AG09309 (cell line): ENCODE measurements around the gene OLFM1.

Source experiments
- DNase-seq: peaks from one replicate; pipeline ENCODE4 v3.0.0-alpha.2; 2010; ENCODE audit warnings: low read depth
- H3K4me3 ChIP-seq: 2 replicates; pipeline ENCODE4 v1.5.1; 2011; ENCODE audit warnings: mild to moderate bottlenecking, low read depth, low read length, moderate library complexity; ENCODE audit not compliant: control insufficient read depth
- TF ChIP-seq, protein P1 (sequence below): IDR thresholded peaks from 2 replicates; pipeline ENCODE4 v1.5.1; 2011; ENCODE audit warnings: mild to moderate bottlenecking, low read depth, low read length, inconsistent platforms; ENCODE audit not compliant: insufficient read depth, control insufficient read depth; ENCODE audit errors: missing control alignments

Gene OLFM1

DNA sequence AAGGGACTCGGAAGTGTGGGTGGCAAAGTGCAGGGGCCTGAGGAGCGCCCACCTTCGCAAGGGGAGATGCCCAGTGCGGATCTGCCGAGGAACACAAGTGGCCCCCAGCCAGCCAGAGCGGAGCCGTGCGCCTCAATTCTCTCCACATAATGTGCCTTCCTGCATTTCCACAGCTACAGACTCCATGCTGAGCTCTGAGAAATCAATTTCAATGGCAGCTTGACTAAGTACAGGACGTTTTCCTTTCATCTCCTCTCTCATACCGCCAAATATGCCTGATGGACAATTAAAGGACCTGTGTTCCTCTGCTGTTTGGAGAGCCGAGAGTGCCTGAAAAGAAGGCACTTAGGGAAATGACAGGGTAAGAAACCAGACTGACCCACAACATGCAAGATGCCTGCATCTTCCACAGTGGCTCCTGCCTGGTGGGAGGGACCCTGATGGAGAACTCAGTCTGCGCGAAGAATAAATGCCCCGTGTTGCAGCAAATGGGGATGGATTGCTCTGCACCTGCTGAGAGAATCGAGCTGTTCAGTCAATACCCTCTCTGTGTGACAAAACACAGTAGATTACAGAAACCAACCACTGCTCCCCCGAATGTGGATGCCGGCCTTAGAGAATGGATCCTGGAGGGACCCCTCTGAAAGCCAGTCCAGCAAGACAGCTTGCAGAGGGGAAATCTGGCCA lies 38.6 kb upstream of the OLFM1 start:
- DNase-seq = no peak
- H3K4me3 ChIP-seq = no peak overlapping the region
- TF ChIP-seq, protein P1, sequence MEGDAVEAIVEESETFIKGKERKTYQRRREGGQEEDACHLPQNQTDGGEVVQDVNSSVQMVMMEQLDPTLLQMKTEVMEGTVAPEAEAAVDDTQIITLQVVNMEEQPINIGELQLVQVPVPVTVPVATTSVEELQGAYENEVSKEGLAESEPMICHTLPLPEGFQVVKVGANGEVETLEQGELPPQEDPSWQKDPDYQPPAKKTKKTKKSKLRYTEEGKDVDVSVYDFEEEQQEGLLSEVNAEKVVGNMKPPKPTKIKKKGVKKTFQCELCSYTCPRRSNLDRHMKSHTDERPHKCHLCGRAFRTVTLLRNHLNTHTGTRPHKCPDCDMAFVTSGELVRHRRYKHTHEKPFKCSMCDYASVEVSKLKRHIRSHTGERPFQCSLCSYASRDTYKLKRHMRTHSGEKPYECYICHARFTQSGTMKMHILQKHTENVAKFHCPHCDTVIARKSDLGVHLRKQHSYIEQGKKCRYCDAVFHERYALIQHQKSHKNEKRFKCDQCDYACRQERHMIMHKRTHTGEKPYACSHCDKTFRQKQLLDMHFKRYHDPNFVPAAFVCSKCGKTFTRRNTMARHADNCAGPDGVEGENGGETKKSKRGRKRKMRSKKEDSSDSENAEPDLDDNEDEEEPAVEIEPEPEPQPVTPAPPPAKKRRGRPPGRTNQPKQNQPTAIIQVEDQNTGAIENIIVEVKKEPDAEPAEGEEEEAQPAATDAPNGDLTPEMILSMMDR = no peak

DNA sequence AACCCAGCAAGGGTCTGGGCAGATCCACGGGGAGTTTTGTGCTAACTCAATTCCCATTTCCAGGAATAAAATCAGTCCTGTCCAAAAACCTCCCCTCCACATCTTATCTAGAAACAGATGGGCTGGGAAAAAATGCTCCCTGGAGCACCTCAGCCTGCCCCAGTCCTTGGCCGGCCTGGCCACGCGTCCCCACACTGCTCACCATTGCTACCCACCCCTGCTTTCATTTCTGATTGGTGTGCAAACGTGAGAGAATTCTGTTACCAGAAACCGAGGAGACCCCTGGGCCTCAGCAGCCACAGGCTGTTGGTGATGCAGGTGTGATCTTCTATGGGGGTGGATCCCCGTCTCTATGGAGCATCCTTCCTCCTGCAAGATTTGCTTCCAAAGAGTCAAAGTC lies 38.0 kb upstream of the OLFM1 start:
- H3K4me3 ChIP-seq = no peak overlapping the region
- no peak for DNase-seq
- TF ChIP-seq, protein P1 = no peak

DNA sequence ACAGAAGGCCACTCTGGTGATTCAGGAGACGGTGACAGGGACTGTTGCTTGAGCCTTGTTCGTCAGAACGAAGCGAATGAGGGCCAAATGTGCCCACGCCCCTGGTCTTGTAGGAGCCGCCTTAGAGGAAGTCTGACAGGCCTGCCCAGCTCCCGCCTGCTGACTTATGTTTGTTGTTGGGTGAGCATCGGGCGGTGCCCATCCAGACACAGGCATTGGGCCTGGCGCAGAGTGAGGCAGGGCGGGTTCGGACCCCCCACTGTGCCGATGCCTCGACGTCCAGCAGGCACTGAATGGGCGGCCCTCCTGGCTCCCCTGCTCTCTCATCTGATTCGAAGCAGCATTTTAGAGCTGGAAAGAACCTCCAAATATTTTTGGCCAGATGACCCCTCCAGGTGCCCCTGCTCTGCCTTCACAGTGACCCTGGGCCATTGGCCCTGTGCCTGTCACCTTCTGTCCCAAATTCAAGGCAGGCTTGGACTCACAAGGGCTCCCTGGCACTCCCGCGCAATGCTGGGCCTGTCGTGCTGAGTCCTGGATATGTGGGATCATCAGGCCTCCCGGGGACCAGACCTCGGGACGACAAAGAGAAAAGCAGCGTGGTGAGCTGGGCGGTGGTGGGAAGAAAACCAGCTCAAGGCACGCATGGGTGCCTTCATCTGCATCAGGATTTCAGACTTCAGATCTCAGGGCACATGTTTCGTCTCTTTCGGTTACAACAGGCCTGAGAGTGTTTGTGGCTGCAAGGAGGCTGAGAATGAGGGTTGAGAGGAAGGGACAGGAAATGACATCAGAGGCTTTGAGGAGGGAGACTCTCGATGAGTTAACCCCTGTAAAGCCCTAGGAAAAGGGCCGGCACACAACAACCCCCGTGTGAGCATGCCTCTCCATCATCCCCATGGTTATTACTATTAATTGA lies 37.1 kb upstream of the OLFM1 start:
- no peak overlapping the region for H3K4me3 ChIP-seq
- TF ChIP-seq, protein P1 = no peak
- DNase-seq = no peak

DNA sequence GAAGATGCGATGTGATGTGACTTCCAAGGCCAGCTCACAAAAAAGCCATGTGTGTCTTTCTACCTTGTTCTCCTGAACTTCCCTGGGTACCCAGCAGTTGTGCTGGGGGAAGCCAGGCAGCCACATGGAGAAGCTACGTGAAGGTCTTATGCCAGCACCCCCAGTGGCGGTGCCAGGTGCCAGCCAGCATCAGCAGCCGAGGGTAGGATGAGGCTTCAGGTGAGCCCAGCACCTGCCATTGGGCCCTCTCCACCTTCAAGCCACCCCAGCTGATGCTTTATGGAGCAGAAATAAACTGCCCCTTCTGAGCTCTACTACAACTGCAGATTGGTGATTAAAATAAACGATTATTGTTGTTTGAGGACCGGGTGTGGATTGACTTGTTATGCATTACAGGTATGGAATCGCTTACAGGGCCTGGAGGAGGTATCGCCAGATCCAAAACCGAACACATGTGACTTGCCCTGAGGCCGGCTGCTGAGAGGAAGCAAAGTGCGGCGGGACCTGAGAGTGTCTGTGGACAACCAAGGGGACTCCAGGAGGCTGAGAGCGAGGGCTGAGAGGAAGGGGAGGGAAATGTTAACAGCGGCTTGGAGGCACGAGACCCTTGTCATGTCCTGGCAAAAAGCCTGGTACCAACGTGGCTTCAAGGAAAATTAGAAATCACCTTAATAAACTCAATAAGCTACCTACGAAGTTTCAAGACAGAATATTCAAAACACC lies 36.0 kb upstream of the OLFM1 start:
- TF ChIP-seq, protein P1 = no peak
- no peak overlapping the region for H3K4me3 ChIP-seq
- DNase-seq = no peak

DNA sequence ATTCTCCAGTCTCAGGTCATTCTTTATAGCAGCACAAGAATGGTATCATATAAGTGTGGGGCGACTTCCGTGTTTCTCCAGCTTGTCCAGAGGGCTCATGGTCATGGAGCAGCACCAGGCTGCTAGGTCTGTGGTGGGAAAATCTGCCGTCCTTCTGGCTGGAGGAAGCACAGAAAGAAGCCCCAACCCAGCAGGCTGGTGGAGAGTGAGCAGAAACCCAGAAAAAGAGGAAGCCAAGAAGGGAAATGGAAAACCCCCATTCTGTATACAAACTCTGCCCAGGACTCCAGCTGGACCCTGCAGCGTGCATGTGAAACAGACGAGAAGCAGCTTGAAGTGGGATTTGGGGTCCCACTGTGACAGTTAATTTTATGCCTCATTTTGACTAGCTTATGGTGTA lies 34.3 kb upstream of the OLFM1 start:
- TF ChIP-seq, protein P1 = no peak
- no peak for DNase-seq
- no peak overlapping the region for H3K4me3 ChIP-seq

DNA sequence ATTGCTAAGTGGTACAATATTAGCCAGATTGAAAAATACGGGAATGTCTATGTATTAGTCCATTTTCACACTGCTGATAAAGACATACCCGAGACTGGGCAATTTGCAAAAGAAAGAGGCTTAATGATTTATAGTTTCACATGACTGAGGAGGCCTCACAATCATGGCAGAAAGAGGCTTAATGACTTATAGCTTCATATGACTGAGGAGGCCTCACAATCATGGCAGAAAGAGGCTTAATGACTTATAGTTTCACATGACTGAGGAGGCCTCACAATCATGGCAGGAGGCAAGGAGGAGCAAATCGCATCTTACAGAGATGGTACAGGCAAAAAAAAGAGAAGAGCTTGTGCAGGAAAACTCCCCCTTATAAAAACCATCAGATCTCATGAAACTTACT lies 32.3 kb upstream of the OLFM1 start:
- no peak for DNase-seq
- no peak overlapping the region for H3K4me3 ChIP-seq
- TF ChIP-seq, protein P1 = no peak
